AG04450 (cell line): Measurements from ENCODE around the gene BAZ1B. TPM values are rescaled to one million over a fixed set of nuclear protein-coding genes. Genes with fewer than 3 reads are reported as not detected.

Experiments
- CTCF ChIA-PET: fragments of 300-600, 350-600 bp; formaldehyde crosslinking; extraction: SDS; loops from one replicate; lab custom pipeline; 2022; ENCODE audit warnings: antibody characterized with exemption, inconsistent platforms; lab: Charles Lee
- POLR2A ChIA-PET: fragments of 350-600 bp; formaldehyde crosslinking; extraction: SDS; loops from one replicate; lab custom pipeline; 2021; ENCODE audit warnings: antibody characterized with exemption, inconsistent platforms; lab: Yijun Ruan, JAX
- DNase-seq: peaks from one replicate; pipeline ENCODE4 v3.0.0-alpha.2; 2011; ENCODE audit warnings: low read depth, low spot score
- H3K27ac ChIP-seq: one replicate; pipeline ENCODE4 v1.5.1; 2012; ENCODE audit warnings: low read depth, low read length, control low read depth
- H3K27me3 ChIP-seq: one replicate; pipeline ENCODE4 v1.6.0; 2012; ENCODE audit warnings: low read length; ENCODE audit not compliant: control insufficient read depth, insufficient read depth
- H3K4me3 ChIP-seq: 2 replicates; pipeline ENCODE4 v1.5.1; 2011; ENCODE audit warnings: mild to moderate bottlenecking, low read depth, low read length, control low read depth
- H3K9me3 ChIP-seq: 2 replicates; pipeline ENCODE4 v1.5.1; 2012; ENCODE audit warnings: low read length; ENCODE audit not compliant: control insufficient read depth, insufficient read depth
- CTCF ChIP-seq: IDR thresholded peaks from 2 replicates; pipeline ENCODE4 v1.5.1; 2011; ENCODE audit warnings: low read depth, low read length, control low read depth, inconsistent platforms
- polyA plus RNA-seq: library from polyadenylated mRNA; depleted of rRNA; stranded (reverse); fragments of >200 nt; gene quantifications from 2 replicates; pipeline ENCODE4 v1.2.3, GENCODE V29; 2011

Gene BAZ1B
- polyA plus RNA-seq, 1 experiment, result 29.0 TPM

DNA sequence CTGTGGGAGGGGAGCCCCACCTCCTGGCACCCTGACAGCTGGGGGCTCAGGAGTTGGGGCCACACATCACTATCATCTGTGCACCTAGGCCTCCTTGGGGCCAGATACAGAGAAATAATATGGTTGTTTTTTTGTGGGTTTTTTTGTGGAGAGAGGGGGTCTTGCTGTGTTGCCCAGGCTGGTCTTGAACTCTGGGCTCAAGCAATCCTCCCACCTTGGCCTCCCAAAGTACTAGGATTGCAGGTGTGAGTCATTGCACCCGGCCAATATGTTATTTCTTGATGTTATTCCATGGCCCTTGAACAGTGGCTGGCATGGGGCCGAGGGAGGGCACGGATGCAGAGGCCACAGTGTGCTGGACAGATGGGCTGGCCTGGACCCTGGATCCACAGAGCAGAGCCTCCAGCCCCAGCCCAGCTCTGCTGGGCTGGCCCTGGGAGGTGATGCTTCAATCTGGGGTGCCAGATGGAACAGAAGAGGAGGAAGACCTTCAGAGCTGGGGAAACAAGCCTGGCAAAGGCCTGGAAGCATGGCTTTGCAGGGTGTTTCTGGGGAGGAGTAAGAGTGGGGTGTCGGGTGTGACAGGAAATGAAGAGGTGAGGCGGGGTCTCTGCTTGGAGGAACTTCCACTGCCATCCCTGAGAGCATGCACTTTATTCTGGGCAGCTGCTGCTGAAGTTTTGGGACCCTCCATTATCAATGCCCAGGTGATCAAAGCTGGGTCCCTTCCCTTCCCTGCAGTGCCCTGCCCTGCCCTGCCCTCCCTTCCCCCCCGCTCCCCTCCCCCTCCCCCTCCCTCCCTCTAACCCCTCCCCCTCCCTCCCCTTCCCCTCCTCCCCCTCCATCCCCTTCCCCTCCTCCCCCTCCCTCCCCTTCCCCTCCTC is 92.2 kb downstream of the BAZ1B start:
- H3K9me3 ChIP-seq, result peaks cover 12% of the 10 kb centered on the region; the same call in 1 of the 2 replicates
- no peak for TF ChIP-seq CTCF
- H3K27ac ChIP-seq, result no peak overlapping the region
- CTCF ChIA-PET, result no interaction called here
- no peak overlapping the region for H3K4me3 ChIP-seq
- H3K27me3 ChIP-seq, result no peaks in the 10 kb centered on the region
- DNase-seq, result no peak
- POLR2A ChIA-PET, result no interaction called here

GRCh38 chr7:73429215-73429614 is 92.9 kb downstream of the BAZ1B start:
- Histone ChIP-seq H3K27me3 (no peaks in the 10 kb centered on the region), H3K4me3 (no peak overlapping the region), H3K27ac (no peak overlapping the region), H3K9me3 (peaks cover 7% of the 10 kb centered on the region; the same call in 1 of the 2 replicates)
- POLR2A ChIA-PET, result interaction anchor here (0.6 to 0.8 kb wide), 2 partner anchors 10 to 21 kb away, joined by 3 read pairs; no protein-coding TSS in a partner anchor
- no peak for DNase-seq
- no peak for TF ChIP-seq CTCF
- CTCF ChIA-PET, result no interaction called here

DNA sequence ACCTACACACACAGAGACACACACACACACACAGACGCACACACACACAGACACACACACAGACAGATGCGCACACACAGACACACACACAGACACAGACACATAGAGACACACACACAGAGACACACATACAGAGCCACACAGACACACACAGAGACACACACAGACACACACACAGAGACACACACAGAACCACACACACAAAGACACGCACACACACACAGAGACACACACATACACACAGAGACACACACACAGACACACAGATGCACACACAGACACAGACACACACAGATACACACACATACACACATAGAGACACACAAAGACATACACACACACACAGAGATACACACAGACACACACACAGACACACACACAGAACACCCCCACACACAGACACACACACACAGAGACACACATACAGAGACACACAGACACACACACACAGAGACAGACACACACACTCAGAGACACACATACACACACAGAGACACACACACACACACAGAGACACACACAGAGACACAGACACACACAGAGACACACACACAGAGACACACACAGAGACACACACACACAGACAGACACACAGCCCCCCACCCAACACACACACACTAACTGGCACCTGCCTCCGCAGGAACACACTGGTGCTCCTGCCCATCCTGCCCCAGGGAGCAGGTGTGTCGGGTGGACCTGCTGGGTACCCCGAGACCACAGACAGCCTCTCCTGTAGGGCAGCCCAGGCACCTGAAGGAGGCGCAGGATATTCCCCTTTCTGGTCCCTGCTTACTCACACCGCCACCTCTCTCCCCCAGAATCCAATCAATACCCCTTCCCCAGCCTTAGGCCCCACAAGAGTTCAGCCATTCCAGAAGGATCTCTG is 93.9 kb downstream of the BAZ1B start:
- CTCF ChIA-PET, result no interaction called here
- DNase-seq, result no peak
- H3K27me3 ChIP-seq, result no peaks in the 10 kb centered on the region
- H3K9me3 ChIP-seq, result peaks cover 4% of the 10 kb centered on the region; the same call in 1 of the 2 replicates
- 0 out of 2 replicates have a peak, but pooled peaks have one; percentile 8 for TF ChIP-seq CTCF
- POLR2A ChIA-PET, result interaction anchor here (0.6 to 0.8 kb wide), 2 partner anchors 11 to 22 kb away, joined by 3 read pairs; no protein-coding TSS in a partner anchor
- no peak overlapping the region for H3K4me3 ChIP-seq
- H3K27ac ChIP-seq, result no peak overlapping the region

DNA sequence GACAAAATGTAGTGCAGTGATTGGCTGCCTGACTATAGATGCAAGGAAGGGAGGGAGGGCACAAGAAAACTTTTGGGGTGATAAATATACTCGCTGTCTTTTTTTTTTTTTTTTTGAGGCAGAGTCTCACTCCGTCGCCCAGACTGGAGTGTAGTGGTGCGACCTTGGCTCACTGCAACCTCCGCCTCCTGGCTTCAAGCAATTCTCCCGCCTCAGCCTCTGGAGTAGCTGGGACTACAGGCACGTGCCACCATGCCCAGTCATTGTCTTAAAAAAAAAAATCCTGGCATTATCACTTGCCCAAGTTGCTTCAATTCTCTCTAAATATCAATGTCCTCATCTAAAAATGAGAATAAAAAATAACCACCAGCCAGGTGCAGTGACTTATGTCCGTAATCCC is 96.1 kb downstream of the BAZ1B start:
- H3K9me3 ChIP-seq, result no peaks in the 10 kb centered on the region; the same call in 1 of the 2 replicates
- TF ChIP-seq CTCF, result no peak
- CTCF ChIA-PET, result no interaction called here

More for the DNA sequence above, 96.1 kb downstream of the BAZ1B start:
- no peaks in the 10 kb centered on the region for H3K27me3 ChIP-seq
- no peak overlapping the region for H3K4me3 ChIP-seq
- POLR2A ChIA-PET, result no interaction called here
- DNase-seq, result no peak
- H3K27ac ChIP-seq, result no peak overlapping the region
